GM10248 (cell line): ENCODE results near the gene PDPN.

ENCODE experiments used
- CTCF ChIA-PET: fragments of 300-600 bp; sonication (Branson Sonifier 250); formaldehyde crosslinking; extraction: SDS; loops from one replicate; lab custom pipeline; 2021; ENCODE audit warnings: antibody characterized with exemption; lab: Yijun Ruan, JAX
- POLR2A ChIA-PET: fragments of 350-650 bp; sonication (Branson Sonifier 250); formaldehyde crosslinking; extraction: SDS; loops from one replicate; lab custom pipeline; 2020; ENCODE audit warnings: antibody characterized with exemption; lab: Yijun Ruan, JAX
- DNase-seq: peaks from one replicate; pipeline ENCODE4 v3.0.0; 2012; ENCODE audit errors: extremely low spot score
- CTCF ChIP-seq: IDR thresholded peaks from 2 replicates; pipeline ENCODE4 v1.5.1; 2012; ENCODE audit warnings: mild to moderate bottlenecking, low read depth; ENCODE audit errors: extremely low read depth, missing control alignments, control extremely low read depth

The PDPN gene

GRCh38 chr1:13590486-13590885 is 6.9 kb downstream of the PDPN start:
- no peak for DNase-seq
- ChIA-PET POLR2A (no interaction called here), CTCF (interaction anchor here (1.3 kb wide), 1 partner anchor 19 kb away, joined by 3 read pairs; no protein-coding TSS in a partner anchor)
- TF ChIP-seq CTCF, result no peak

- TF ChIP-seq CTCF, result no peak
- ChIA-PET CTCF (no interaction called here), POLR2A (no interaction called here)
- no peak for DNase-seq
Observed at GRCh38 chr1:13593511-13594131, 10.0 kb downstream of the PDPN start.

GRCh38 chr1:13595411-13595810 is 11.8 kb downstream of the PDPN start:
- CTCF ChIA-PET, result no interaction called here
- DNase-seq, result no peak
- POLR2A ChIA-PET, result no interaction called here
- TF ChIP-seq CTCF, result no peak

- POLR2A ChIA-PET, result no interaction called here
- CTCF ChIA-PET, result no interaction called here
Observed at GRCh38 chr1:13597166-13597565, 13.5 kb downstream of the PDPN start.

GRCh38 chr1:13600762-13601453 is 17.3 kb downstream of the PDPN start:
- no peak for DNase-seq
- CTCF ChIA-PET, result interaction anchor here (0.9 kb wide), 1 partner anchor 9 kb away, joined by 3 read pairs; no protein-coding TSS in a partner anchor
- POLR2A ChIA-PET, result no interaction called here
- no peak for TF ChIP-seq CTCF

More at GRCh38 chr1:13597166-13597565, 13.5 kb downstream of the PDPN start:
- DNase-seq, result no peak
- no peak for TF ChIP-seq CTCF

- no peak for DNase-seq
- TF ChIP-seq CTCF, result no peak
- ChIA-PET CTCF (interaction anchor here (1.0 kb wide), 1 partner anchor 31 kb away, joined by 3 read pairs; no protein-coding TSS in a partner anchor), POLR2A (no interaction called here)
Observed at GRCh38 chr1:13604176-13604575, 20.5 kb downstream of the PDPN start.
